ENCODE data around the gene ZBTB14. TPM values are rescaled to one million over a fixed set of nuclear protein-coding genes. Genes with fewer than 3 reads are reported as not detected.

ZBTB14 gene
- total RNA-seq, 2 donors from 2014 or later, result 18.5 to 22.5 TPM

- Mint-ChIP-seq H3K27me3 (peaks cover 31% of the 10 kb centered on the region), H3K36me3 (ENCODE audit: low read depth) (peaks cover 2% of the 10 kb centered on the region), H3K4me1 (peaks cover 9% of the 10 kb centered on the region), H3K4me3 (no peak overlapping the region), H3K27ac (no peak overlapping the region)
- no peaks in the 10 kb centered on the region for H3K9me3 ChIP-seq (ENCODE audit: control insufficient read depth, low read length, poor library complexity, severe bottlenecking)
- ATAC-seq, result no peak
- no peak for DNase-seq
Measured at GRCh38 chr18:5300476-5301010, 5.0 kb upstream of the ZBTB14 start.

- ATAC-seq (no peak), DNase-seq (no peak)
- no peaks in the 10 kb centered on the region for H3K9me3 ChIP-seq (ENCODE audit: control insufficient read depth, low read length, poor library complexity, severe bottlenecking)
- Mint-ChIP-seq H3K27me3 (peaks cover 20% of the 10 kb centered on the region), H3K27ac (no peak overlapping the region), H3K36me3 (ENCODE audit: low read depth) (no peaks in the 10 kb centered on the region), H3K4me3 (no peak overlapping the region), H3K4me1 (peaks cover 15% of the 10 kb centered on the region)
Measured at GRCh38 chr18:5298156-5298852, 2.8 kb upstream of the ZBTB14 start.

- DNase-seq (no peak), ATAC-seq (no peak)
- no peaks in the 10 kb centered on the region for H3K36me3 Mint-ChIP-seq (ENCODE audit: low read depth)
- peak overlapping the region; percentile 97 for H3K27ac Mint-ChIP-seq
- H3K4me3 Mint-ChIP-seq, result peak overlapping the region; percentile 39
- no peaks in the 10 kb centered on the region for H3K9me3 ChIP-seq (ENCODE audit: control insufficient read depth, low read length, poor library complexity, severe bottlenecking)
- H3K27me3 Mint-ChIP-seq, result peaks cover 13% of the 10 kb centered on the region
- H3K4me1 Mint-ChIP-seq, result peaks cover 18% of the 10 kb centered on the region
Measured at GRCh38 chr18:5297597-5297996, 2.1 kb upstream of the ZBTB14 start.

- peaks cover 18% of the 10 kb centered on the region for H3K4me1 Mint-ChIP-seq
- peaks cover 6% of the 10 kb centered on the region for H3K27me3 Mint-ChIP-seq
- peaks cover 2% of the 10 kb centered on the region for H3K36me3 Mint-ChIP-seq (ENCODE audit: low read depth)
- peak overlapping the region; percentile 95 for H3K4me3 Mint-ChIP-seq
- H3K27ac Mint-ChIP-seq, result peak overlapping the region; percentile 97
- ATAC-seq (peak; percentile 8), DNase-seq (peak; percentile 36 to 61 (median 58))
- H3K9me3 ChIP-seq (ENCODE audit: control insufficient read depth, low read length, poor library complexity, severe bottlenecking), result no peaks in the 10 kb centered on the region
Measured at GRCh38 chr18:5296706-5297320, 1.3 kb upstream of the ZBTB14 start.

GRCh38 chr18:5295981-5296705 is 617 bp upstream of the ZBTB14 start:
- Mint-ChIP-seq H3K27me3 (no peaks in the 10 kb centered on the region), H3K4me1 (peaks cover 18% of the 10 kb centered on the region), H3K36me3 (ENCODE audit: low read depth) (peaks cover 7% of the 10 kb centered on the region), H3K27ac (peak overlapping the region; percentile 97), H3K4me3 (peak overlapping the region; percentile 95)
- no peaks in the 10 kb centered on the region for H3K9me3 ChIP-seq (ENCODE audit: control insufficient read depth, low read length, poor library complexity, severe bottlenecking)
- peak; percentile 85 to 97 (median 96) for DNase-seq
- peak; percentile 73 for ATAC-seq

GRCh38 chr18:5294457-5295230 is 882 bp downstream of the ZBTB14 start:
- H3K9me3 ChIP-seq (ENCODE audit: control insufficient read depth, low read length, poor library complexity, severe bottlenecking), result no peaks in the 10 kb centered on the region
- Mint-ChIP-seq H3K27me3 (no peaks in the 10 kb centered on the region), H3K36me3 (ENCODE audit: low read depth) (peaks cover 7% of the 10 kb centered on the region), H3K4me3 (peak overlapping the region; percentile 94), H3K27ac (peak overlapping the region; percentile 93), H3K4me1 (peaks cover 18% of the 10 kb centered on the region)
- DNase-seq (peak; percentile 46 to 61 (median 60)), ATAC-seq (peak; percentile 20)

GRCh38 chr18:5294113-5294456 is 1.4 kb downstream of the ZBTB14 start:
- H3K4me1 Mint-ChIP-seq, result peaks cover 18% of the 10 kb centered on the region
- H3K27ac Mint-ChIP-seq, result peak overlapping the region; percentile 93
- no peaks in the 10 kb centered on the region for H3K9me3 ChIP-seq (ENCODE audit: control insufficient read depth, low read length, poor library complexity, severe bottlenecking)
- H3K27me3 Mint-ChIP-seq, result no peaks in the 10 kb centered on the region
- DNase-seq (no peak), ATAC-seq (no peak)
- peaks cover 7% of the 10 kb centered on the region for H3K36me3 Mint-ChIP-seq (ENCODE audit: low read depth)
- peak overlapping the region; percentile 94 for H3K4me3 Mint-ChIP-seq

- Mint-ChIP-seq H3K27me3 (no peaks in the 10 kb centered on the region), H3K4me3 (no peak overlapping the region), H3K27ac (no peak overlapping the region), H3K4me1 (peaks cover 12% of the 10 kb centered on the region), H3K36me3 (ENCODE audit: low read depth) (peaks cover 7% of the 10 kb centered on the region)
- ATAC-seq (no peak), DNase-seq (no peak)
- H3K9me3 ChIP-seq (ENCODE audit: control insufficient read depth, low read length, poor library complexity, severe bottlenecking), result no peaks in the 10 kb centered on the region
Measured at GRCh38 chr18:5288517-5288935, 7.0 kb downstream of the ZBTB14 start.

- Mint-ChIP-seq H3K27me3 (no peaks in the 10 kb centered on the region), H3K4me1 (peaks cover 12% of the 10 kb centered on the region), H3K36me3 (ENCODE audit: low read depth) (peaks cover 7% of the 10 kb centered on the region), H3K27ac (no peak overlapping the region), H3K4me3 (no peak overlapping the region)
- no peak for DNase-seq
- no peaks in the 10 kb centered on the region for H3K9me3 ChIP-seq (ENCODE audit: control insufficient read depth, low read length, poor library complexity, severe bottlenecking)
- ATAC-seq, result no peak
Measured at GRCh38 chr18:5287854-5288253, 7.7 kb downstream of the ZBTB14 start.

GRCh38 chr18:5286525-5286924 is 9.0 kb downstream of the ZBTB14 start:
- peaks cover 3% of the 10 kb centered on the region for H3K36me3 Mint-ChIP-seq (ENCODE audit: low read depth)

GRCh38 chr18:5285326-5285725 is 10.2 kb downstream of the ZBTB14 start:
- Mint-ChIP-seq H3K27ac (no peak overlapping the region), H3K4me1 (peaks cover 16% of the 10 kb centered on the region), H3K27me3 (no peaks in the 10 kb centered on the region), H3K4me3 (no peak overlapping the region), H3K36me3 (ENCODE audit: low read depth) (peaks cover 2% of the 10 kb centered on the region)
- H3K9me3 ChIP-seq (ENCODE audit: control insufficient read depth, low read length, poor library complexity, severe bottlenecking), result no peaks in the 10 kb centered on the region
- ATAC-seq (no peak), DNase-seq (no peak)

More at GRCh38 chr18:5286525-5286924, 9.0 kb downstream of the ZBTB14 start:
- H3K4me3 Mint-ChIP-seq, result no peak overlapping the region
- H3K27me3 Mint-ChIP-seq, result no peaks in the 10 kb centered on the region
- no peak overlapping the region for H3K27ac Mint-ChIP-seq
- DNase-seq (no peak), ATAC-seq (no peak)
- H3K9me3 ChIP-seq (ENCODE audit: control insufficient read depth, low read length, poor library complexity, severe bottlenecking), result no peaks in the 10 kb centered on the region
- peaks cover 16% of the 10 kb centered on the region for H3K4me1 Mint-ChIP-seq

GRCh38 chr18:5284808-5285207 is 10.7 kb downstream of the ZBTB14 start:
- peaks cover 2% of the 10 kb centered on the region for H3K36me3 Mint-ChIP-seq (ENCODE audit: low read depth)
- no peak overlapping the region for H3K27ac Mint-ChIP-seq
- H3K4me1 Mint-ChIP-seq, result peaks cover 16% of the 10 kb centered on the region
- H3K27me3 Mint-ChIP-seq, result no peaks in the 10 kb centered on the region
- no peaks in the 10 kb centered on the region for H3K9me3 ChIP-seq (ENCODE audit: control insufficient read depth, low read length, poor library complexity, severe bottlenecking)
- no peak for ATAC-seq
- DNase-seq, result no peak
- H3K4me3 Mint-ChIP-seq, result no peak overlapping the region

GRCh38 chr18:5282770-5283169 is 12.8 kb downstream of the ZBTB14 start:
- no peak for DNase-seq
- Mint-ChIP-seq H3K4me3 (no peak overlapping the region), H3K27me3 (no peaks in the 10 kb centered on the region)

More at GRCh38 chr18:5282770-5283169, 12.8 kb downstream of the ZBTB14 start:
- no peaks in the 10 kb centered on the region for H3K9me3 ChIP-seq (ENCODE audit: control insufficient read depth, low read length, poor library complexity, severe bottlenecking)
- no peak for ATAC-seq
- peak overlapping the region; percentile 21 for H3K27ac Mint-ChIP-seq
- peaks cover 9% of the 10 kb centered on the region for H3K4me1 Mint-ChIP-seq
- peaks cover 2% of the 10 kb centered on the region for H3K36me3 Mint-ChIP-seq (ENCODE audit: low read depth)

All from T-helper 17 cell (primary cell).